Smooth muscle cell of the brain vasculature (primary cell): ENCODE data around the gene EVI5L.
"Not testable (repeated sequence)": the region's sequence is repeated elsewhere in the genome, so short reads cannot be mapped to it uniquely, and the experiment has no call there.

Source experiments
- DNase-seq: peaks from one replicate; pipeline ENCODE4 v3.0.0-alpha.2; 2012; ENCODE audit warnings: low read depth, low spot score

EVI5L gene

GRCh38 chr19:7872306-7873204 is 42.5 kb downstream of the EVI5L start:
- DNase-seq: no peak

- no peak for DNase-seq
Observed at GRCh38 chr19:7873304-7874075, 43.5 kb downstream of the EVI5L start.

GRCh38 chr19:7874076-7874896 is 44.3 kb downstream of the EVI5L start, which contains the start of gene PRR36:
Gene PRR36 (minus strand): TSS chr19:7874390. CDS start chr19:7873689, 701 bp downstream.
- no peak for DNase-seq

GRCh38 chr19:7874897-7875273 is 44.9 kb downstream of the EVI5L start:
- DNase-seq: no peak

GRCh38 chr19:7877249-7877836 is 47.3 kb downstream of the EVI5L start:
- no peak for DNase-seq

GRCh38 chr19:7879111-7879807 is 49.2 kb downstream of the EVI5L start:
- no peak for DNase-seq

GRCh38 chr19:7879836-7880235 is 49.8 kb downstream of the EVI5L start:
- no peak for DNase-seq

GRCh38 chr19:7881910-7882309 is 51.9 kb downstream of the EVI5L start:
- DNase-seq: no peak

GRCh38 chr19:7883105-7883504 is 53.1 kb downstream of the EVI5L start:
- DNase-seq: no peak

GRCh38 chr19:7883796-7884570 is 54.0 kb downstream of the EVI5L start:
- DNase-seq: no peak

- DNase-seq: no peak
Observed at GRCh38 chr19:7885818-7886217, 55.8 kb downstream of the EVI5L start.

GRCh38 chr19:7887408-7888144 is 57.6 kb downstream of the EVI5L start:
- DNase-seq: no peak

GRCh38 chr19:7888145-7888825 is 58.3 kb downstream of the EVI5L start, which contains the start of gene LRRC8E:
Gene LRRC8E (plus strand): TSS chr19:7888510. CDS start chr19:7895604, 7,094 bp downstream.
- DNase-seq: no peak

- DNase-seq: no peak
Observed at GRCh38 chr19:7888826-7889217, 58.8 kb downstream of the EVI5L start.

- not testable (repeated sequence) for DNase-seq
Observed at GRCh38 chr19:7893362-7894101, 63.5 kb downstream of the EVI5L start.

GRCh38 chr19:7894612-7895309 is 64.7 kb downstream of the EVI5L start:
- no peak for DNase-seq

GRCh38 chr19:7895565-7895964 is 65.5 kb downstream of the EVI5L start:
- DNase-seq: no peak
